ENCODE data around the gene PIGBOS1.
"Not testable (repeated sequence)": the region's sequence is repeated elsewhere in the genome, so short reads cannot be mapped to it uniquely, and the experiment has no call there.

PIGBOS1 gene

GRCh38 chr15:55290528-55291057 lies 28.3 kb downstream of the PIGBOS1 start:
- peak; percentile 42 for DNase-seq

DNA sequence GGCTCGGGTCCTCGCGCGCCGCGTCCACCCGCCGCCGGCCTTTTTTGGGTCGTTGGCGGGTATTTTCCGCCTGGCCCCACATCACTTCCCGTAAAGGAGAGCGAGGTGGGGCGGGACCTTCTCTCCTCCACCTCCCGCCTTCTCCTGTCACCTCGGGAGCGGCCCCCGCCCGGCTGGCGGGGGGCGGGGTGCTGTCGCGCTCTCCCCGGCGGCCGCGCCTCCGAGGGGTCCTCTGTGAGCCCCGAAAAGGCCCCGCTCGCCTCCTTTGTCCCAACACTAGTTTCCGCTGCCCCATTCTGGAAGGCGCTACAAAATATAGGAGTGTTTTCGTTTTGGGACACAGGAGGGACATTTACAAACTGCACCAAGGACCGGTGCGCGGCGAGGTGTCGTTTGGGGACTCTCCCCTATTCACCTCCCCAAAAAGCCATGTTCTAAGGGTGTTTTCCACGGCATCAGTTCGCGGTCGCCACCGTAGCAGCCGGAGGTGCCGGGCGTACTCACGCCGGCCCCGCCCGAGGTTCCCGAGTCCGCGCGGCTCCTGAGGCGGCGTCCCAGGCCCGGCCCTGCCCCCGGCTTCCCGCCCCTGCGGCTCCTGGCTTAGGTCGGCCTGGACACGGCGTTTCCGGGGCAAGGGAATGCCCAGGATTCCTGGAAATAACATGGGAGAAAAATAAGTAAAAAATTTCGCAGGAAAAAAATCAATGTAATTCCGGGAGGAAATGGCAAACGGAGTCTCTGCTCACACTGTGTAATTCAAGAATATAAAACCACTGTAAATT lies 29.0 kb downstream of the PIGBOS1 start, which contains the start of gene RAB27A:
RAB27A (minus strand) TSS at position 68 of the 782 bp plus-strand sequence. CDS start 54,879 bp downstream, outside the sequence.
- peak; percentile 42 for DNase-seq

GRCh38 chr15:55289011-55289745 lies 29.7 kb downstream of the PIGBOS1 start:
- no peak for DNase-seq

- DNase-seq, result no peak
Measured at GRCh38 chr15:55288006-55288717, 30.8 kb downstream of the PIGBOS1 start.

DNA sequence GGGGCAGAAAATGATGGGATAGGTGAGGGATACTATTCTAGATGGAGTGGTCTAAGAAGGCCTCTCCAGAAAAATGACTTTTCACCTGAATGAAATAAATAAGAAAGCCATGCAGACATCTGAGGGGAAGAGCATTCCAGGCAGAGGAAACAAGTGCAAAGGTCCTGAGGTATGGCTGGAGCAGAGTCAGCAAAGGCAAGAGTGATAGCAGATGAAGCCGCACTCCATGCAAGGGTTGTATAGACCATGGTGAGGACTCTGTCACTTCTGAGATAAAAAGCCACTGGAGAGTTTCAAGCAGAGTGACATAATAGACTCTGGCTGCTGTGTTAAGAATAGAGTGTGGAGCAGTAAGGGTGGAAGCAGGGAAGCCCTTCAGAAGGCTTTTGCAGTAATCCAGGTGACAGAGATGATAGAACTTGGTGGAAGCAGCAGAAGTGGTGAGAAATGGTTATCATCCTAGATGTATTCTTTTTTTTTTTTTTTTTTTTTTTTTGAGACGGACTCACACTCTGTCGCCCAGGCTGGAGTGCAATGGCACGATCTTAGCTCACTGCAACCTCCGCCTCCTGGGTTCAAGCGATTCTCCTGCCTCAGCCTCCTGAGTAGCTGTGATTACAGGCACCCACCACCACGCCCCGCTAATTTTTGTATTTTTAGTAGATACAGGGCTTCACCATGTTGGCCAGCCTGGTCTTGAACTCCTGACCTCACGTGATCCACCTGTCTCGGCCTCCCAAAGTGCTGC lies 32.3 kb downstream of the PIGBOS1 start:
- not testable (repeated sequence) for DNase-seq

- no peak for DNase-seq
Measured at GRCh38 chr15:55284426-55284825, 34.5 kb downstream of the PIGBOS1 start.

DNA sequence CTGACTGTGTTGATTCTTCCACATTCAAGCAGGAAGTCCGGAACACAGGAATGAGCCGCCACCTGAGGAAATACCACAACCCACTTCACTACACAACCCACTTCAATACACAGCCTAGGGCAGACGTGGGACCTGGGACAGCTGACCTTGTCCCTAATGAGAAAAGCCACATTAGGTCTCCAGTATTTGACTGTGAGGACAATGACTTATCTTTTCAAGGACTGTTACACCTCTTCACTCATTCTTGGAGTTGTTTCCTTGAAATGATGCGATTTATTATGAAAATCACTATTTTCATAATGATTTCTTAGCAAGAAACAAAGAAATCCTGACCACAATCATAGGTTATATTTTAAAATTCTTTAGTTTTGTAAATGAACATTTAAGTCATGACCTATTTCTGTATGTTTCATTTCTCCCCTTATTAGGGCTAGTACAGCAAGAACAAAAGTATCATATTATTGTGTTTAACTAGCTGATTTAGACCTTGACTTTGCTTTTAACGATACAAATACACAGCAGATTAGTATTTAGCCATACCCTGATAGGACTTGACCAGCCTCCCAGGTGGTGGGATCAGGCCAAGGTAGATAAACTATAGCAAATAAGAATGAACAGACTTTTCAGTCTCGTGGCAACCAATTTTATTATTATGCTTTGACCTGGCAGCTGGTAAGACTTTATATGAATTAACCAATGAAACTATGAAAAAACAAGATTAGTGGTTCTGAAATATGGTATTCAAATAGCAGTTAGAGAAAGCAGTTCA lies 35.4 kb downstream of the PIGBOS1 start:
- no peak for DNase-seq

- no peak for DNase-seq
Measured at GRCh38 chr15:55282284-55282833, 36.6 kb downstream of the PIGBOS1 start.

GRCh38 chr15:55281517-55282228 lies 37.2 kb downstream of the PIGBOS1 start:
- DNase-seq, result no peak

DNA sequence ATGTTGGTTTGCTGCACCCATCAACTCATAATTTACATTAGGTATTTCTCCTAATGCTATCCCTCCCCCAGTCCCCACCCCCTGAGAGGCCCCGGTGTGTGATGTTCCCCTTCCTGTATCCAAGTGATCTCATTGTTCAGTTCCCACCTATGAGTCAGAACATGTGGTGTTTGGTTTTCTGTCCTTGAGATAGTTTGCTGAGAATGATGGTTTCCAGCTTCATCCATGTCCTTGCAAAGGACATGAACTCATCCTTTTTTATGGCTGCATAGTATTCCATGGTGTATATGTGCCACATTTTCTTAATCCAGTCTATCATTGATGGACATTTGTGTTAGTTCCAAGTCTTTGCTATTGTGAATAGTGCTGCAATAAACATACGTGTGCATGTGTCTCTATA lies 38.3 kb downstream of the PIGBOS1 start:
- not testable (repeated sequence) for DNase-seq

- no peak for DNase-seq
Measured at GRCh38 chr15:55279746-55280351, 39.1 kb downstream of the PIGBOS1 start.

DNA sequence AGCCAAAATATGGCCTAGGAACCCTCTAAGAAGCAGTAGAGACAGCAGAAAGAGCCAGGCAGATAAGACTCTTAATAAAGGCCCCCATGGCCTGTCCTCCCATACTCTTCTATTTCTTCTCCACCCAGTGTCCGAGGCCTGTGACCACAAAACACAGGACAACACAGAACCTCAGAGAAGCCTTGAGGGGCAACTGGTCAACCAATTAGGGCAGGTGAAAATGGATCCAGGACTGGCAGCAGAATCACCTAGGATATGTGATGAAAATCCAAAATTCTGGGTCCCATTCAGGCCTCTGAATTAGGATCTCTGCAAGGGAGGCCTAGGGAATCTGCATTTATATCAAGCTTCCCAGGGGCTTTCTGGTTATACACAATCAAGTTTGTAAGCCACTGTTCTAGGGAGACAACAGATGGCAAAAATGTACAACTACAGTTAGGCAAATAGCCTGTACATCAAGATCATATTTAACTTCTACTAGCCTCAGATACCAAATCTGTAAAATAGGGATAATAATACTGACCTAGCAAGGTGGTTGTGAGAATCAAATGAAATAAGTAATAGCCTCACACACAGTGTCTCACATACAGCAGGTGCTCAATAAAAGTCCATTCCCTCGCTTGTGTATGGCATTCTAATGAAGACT lies 39.7 kb downstream of the PIGBOS1 start:
- DNase-seq, result no peak

DNA sequence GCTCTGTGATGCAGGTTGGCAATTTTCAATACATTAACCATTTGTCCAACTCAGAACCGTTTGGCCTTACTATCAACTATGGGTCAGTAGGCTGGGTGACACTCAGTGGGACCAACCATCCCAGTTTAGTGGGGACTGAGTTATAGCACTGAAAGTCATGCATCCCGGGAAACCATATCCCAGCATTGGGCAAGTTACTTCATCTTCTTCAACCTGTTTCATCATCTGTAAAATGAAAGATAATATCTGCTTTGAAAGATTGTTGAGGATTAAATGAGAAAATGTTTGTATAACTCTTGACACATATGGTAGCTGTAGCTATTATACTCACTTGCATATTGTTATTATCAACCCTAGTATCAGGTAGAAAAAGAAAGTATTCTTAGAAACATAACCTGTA lies 41.2 kb downstream of the PIGBOS1 start:
- no peak for DNase-seq

DNA sequence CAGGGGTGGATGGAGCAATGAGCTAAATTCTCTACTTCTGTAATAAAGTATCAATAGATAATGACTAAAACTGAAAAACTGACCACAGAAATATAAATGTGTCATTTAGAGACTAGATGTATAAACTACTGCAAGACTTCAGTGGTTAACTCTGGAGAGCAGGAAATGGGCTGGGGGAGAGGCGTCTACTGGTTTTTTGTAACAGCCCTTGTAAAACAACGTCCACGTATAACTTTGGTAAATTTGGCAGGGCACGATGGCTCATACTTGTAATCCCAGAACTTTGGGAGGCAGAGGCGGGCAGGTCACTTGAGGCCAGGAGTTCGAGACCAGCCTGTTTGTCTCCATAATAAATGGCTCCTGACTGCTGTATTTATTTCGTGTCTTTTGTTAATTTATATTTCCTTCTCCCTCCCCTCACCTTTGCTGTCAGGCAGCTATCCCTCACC lies 41.8 kb downstream of the PIGBOS1 start:
- DNase-seq, result no peak

DNA sequence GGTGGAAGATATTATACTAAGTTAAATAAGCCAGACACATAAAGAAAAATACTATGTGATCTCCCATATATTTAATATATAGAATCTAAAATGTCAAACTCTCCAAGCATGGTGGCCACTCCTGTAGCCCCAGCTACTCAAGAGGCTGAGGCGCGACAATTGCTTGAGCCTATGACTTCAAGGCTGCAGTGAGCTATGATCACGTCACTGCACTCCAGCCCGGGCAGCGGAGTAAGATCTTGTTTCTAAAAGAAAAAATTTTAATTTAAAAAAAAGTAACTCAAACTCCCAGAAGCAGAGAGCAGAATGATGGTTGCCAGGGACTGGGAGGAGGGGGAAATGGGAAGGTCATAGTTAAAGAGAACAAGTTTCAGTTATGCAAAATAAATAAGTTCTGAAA lies 42.6 kb downstream of the PIGBOS1 start:
- DNase-seq, result no peak

DNA sequence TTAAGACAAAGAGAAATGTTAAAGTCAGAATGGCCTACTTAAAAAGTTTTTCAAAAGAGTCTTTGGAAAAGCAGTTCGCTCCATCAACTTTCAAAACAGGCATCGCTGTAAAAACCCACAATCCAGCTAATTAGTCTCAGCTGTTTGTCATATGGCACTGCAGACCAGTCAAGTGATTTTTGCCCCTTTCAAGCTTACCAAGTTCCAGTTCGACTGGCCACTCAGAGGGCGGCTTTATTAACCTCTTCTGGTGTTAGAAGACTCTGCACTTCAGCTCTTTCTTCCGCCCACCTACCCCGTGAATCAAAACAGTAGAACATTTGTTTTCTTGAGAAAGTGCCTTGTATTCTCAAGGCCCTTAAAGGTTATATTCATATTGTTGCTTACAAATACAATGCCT lies 48.6 kb downstream of the PIGBOS1 start:
- no peak for DNase-seq

DNA sequence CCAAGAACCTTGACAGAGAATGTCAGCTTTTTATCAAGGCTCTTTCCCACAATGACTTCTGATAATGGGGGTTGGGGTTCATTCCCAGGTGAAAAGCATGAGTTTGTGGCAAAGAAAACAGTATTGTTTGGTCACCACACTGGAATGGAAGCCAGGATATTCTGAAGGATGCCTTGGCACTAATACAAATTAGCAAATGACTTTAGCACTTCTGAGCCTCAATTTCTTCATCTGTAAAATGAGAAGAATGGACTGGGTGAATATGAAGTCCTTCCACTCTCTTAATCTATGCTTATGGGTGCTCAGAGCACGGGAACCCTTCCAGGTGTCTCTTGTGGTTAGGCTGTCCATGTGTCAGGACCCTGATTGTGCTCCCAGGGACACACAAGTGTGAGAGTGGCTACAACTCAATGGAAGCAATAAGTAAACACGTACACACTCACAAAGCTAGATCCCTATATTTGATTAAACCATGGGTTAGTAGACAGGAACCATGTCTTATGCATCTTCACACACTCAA lies 50.7 kb downstream of the PIGBOS1 start:
- DNase-seq, result no peak

DNA sequence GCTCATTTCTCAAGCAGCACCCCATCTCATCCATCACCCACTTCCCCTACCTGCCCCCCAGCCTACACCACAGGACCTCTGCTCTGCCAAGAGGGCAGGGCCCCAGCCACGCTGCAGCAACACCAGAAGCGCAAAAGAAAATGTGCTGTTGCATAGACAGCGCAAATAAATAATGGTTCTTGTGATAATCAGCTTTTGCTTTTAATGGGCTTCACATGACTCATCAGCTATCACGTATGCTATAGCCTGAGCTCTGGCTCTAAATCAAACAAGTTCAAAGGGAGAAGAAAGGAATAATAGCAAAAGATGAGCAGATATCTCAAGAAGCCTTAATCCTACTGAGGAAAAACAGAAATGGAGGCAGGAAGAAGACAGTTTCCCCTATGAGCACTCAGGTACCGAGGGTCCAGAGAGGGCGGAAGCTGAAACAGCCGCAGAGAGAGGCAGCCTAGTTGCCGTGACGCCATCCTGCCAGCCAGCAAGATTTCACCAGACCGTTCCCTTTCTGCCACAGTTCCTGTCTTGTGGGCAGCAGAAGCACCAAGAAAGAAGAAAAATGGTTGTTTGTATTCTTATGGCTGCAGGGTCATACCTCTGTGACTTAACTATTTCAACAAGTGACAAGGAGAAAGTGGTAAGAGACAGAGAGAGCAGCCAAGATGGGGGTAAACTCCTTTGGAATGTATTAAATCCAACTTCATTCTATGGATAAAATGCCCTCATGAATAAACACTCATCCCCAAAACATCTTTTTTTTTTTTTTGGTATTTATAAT lies 51.3 kb downstream of the PIGBOS1 start:
- DNase-seq, result no peak
